HepG2 (cell line): ENCODE data around the gene CBFA2T2. TPM values are rescaled to one million over a fixed set of nuclear protein-coding genes. Genes with fewer than 3 reads are reported as not detected.
A peak's percentile ranks its signal among the peaks of the same experiment; 100 is the strongest.

ENCODE experiments used
- CBX5 ChIP-seq: sonication (generic); formaldehyde crosslinking; IDR thresholded peaks from 2 replicates; pipeline ENCODE4 v1.4.0; 2020; ENCODE audit warnings: missing genetic modification reagents, borderline replicate concordance
- EED ChIP-seq: sonication (generic); formaldehyde crosslinking; IDR thresholded peaks from 2 replicates; pipeline ENCODE4 v1.5.0; 2020; ENCODE audit warnings: mild to moderate bottlenecking, missing genetic modification reagents
- FOXM1 ChIP-seq: sonication (generic); formaldehyde crosslinking; IDR thresholded peaks from 2 replicates; pipeline ENCODE4 v1.5.0; 2020; ENCODE audit warnings: missing genetic modification reagents
- HMG20A ChIP-seq: IDR thresholded peaks from 2 replicates; pipeline ENCODE4 v1.6.1; 2016; ENCODE audit warnings: borderline replicate concordance
- KLF13 ChIP-seq: sonication (generic); formaldehyde crosslinking; IDR thresholded peaks from 2 replicates; pipeline ENCODE4 v1.4.0; 2020; ENCODE audit warnings: mild to moderate bottlenecking, missing genetic modification reagents
- PRDM15 ChIP-seq: sonication (generic); formaldehyde crosslinking; IDR thresholded peaks from 2 replicates; pipeline ENCODE4 v1.4.0; 2020; ENCODE audit warnings: missing genetic modification reagents
- RELA ChIP-seq: sonication (generic); formaldehyde crosslinking; IDR thresholded peaks from 2 replicates; pipeline ENCODE4 v1.4.0; 2020; ENCODE audit warnings: missing genetic modification reagents
- SRSF9 ChIP-seq: fragments of 200-400 bp; formaldehyde crosslinking; IDR thresholded peaks from 2 replicates; pipeline ENCODE4 v1.6.1; 2018; ENCODE audit warnings: borderline replicate concordance, mild to moderate bottlenecking, low read depth, low read length; ENCODE audit not compliant: insufficient read depth, poor library complexity, severe bottlenecking
- TOE1 ChIP-seq: sonication (generic); formaldehyde crosslinking; IDR thresholded peaks from 2 replicates; pipeline ENCODE4 v1.4.0; 2020; ENCODE audit warnings: mild to moderate bottlenecking, missing genetic modification reagents
- ZNF10 ChIP-seq: sonication (generic); formaldehyde crosslinking; IDR thresholded peaks from 2 replicates; pipeline ENCODE4 v1.4.0; 2020; ENCODE audit warnings: mild to moderate bottlenecking, low read depth, missing genetic modification reagents, borderline replicate concordance
- ZNF121 ChIP-seq: sonication (generic); formaldehyde crosslinking; IDR thresholded peaks from 2 replicates; pipeline ENCODE4 v1.5.0; 2020; ENCODE audit warnings: mild to moderate bottlenecking, missing genetic modification reagents
- ZNF326 ChIP-seq: sonication (generic); formaldehyde crosslinking; IDR thresholded peaks from 2 replicates; pipeline ENCODE4 v1.4.0; 2020; ENCODE audit warnings: missing genetic modification reagents, borderline replicate concordance
- ZNF501 ChIP-seq: sonication (generic); formaldehyde crosslinking; IDR thresholded peaks from 2 replicates; pipeline ENCODE4 v1.5.1; 2020; ENCODE audit warnings: mild to moderate bottlenecking, moderate library complexity, missing genetic modification reagents
- ZNF577 ChIP-seq: sonication (generic); formaldehyde crosslinking; IDR thresholded peaks from 2 replicates; pipeline ENCODE4 v1.4.0; 2020; ENCODE audit warnings: mild to moderate bottlenecking, low read depth, missing genetic modification reagents, borderline replicate concordance
- ZNF672 ChIP-seq: sonication (generic); formaldehyde crosslinking; IDR thresholded peaks from 2 replicates; pipeline ENCODE4 v1.8.1; 2022; ENCODE audit warnings: missing genetic modification reagents
- ZNF737 ChIP-seq: sonication (generic); formaldehyde crosslinking; IDR thresholded peaks from 2 replicates; pipeline ENCODE4 v1.5.0; 2020; ENCODE audit warnings: missing genetic modification reagents, mild to moderate bottlenecking, borderline replicate concordance
- polyA plus RNA-seq, 8 experiments: library from polyadenylated mRNA; depleted of rRNA in 3 of 8; stranded (reverse) in 7 of 8; unstranded in 1 of 8; fragments of >200 nt; fragmentation: Illumina TruSeq in 4 of 8; extraction: Trizol in 4 of 8; gene quantifications; 2 replicates each; pipeline versions ENCODE4 v1.2.1 to v1.2.3, GENCODE V29; 2011 to 2016; ENCODE audit warnings: low read depth in 4 of 8, missing spikeins in 1 of 8, mixed read lengths in 1 of 8; ENCODE audit not compliant: insufficient read depth in 1 of 8
- total RNA-seq, 5 experiments: library from RNA; depleted of rRNA; stranded (reverse); fragments of >200 nt; fragmentation: Illumina TruSeq; extraction: Trizol; gene quantifications; 2 replicates each; pipeline ENCODE4 v1.2.3, GENCODE V29; 2016; ENCODE audit warnings: low read depth in 1 of 5
- TF ChIP-seq, protein P1 (sequence below): sonication (generic); formaldehyde crosslinking; IDR thresholded peaks from 2 replicates; pipeline ENCODE4 v1.4.0; 2020; ENCODE audit warnings: missing genetic modification reagents, borderline replicate concordance
- TF ChIP-seq, protein P2 (sequence below): sonication (generic); formaldehyde crosslinking; IDR thresholded peaks from 2 replicates; pipeline ENCODE4 v1.4.0; 2020; ENCODE audit warnings: missing genetic modification reagents, low read depth, mild to moderate bottlenecking, borderline replicate concordance
- TF ChIP-seq, protein P3 (sequence below): sonication (generic); formaldehyde crosslinking; IDR thresholded peaks from 2 replicates; pipeline ENCODE4 v1.5.1; 2020; ENCODE audit warnings: mild to moderate bottlenecking, moderate library complexity, missing genetic modification reagents

CBFA2T2 gene
- total and polyA plus RNA-seq, 2 of the 13 experiments (the other 11 are each of a cell fraction or from before 2014, with no cell fraction given) = 6.3 to 21.2 TPM

- TF ChIP-seq, protein P1, sequence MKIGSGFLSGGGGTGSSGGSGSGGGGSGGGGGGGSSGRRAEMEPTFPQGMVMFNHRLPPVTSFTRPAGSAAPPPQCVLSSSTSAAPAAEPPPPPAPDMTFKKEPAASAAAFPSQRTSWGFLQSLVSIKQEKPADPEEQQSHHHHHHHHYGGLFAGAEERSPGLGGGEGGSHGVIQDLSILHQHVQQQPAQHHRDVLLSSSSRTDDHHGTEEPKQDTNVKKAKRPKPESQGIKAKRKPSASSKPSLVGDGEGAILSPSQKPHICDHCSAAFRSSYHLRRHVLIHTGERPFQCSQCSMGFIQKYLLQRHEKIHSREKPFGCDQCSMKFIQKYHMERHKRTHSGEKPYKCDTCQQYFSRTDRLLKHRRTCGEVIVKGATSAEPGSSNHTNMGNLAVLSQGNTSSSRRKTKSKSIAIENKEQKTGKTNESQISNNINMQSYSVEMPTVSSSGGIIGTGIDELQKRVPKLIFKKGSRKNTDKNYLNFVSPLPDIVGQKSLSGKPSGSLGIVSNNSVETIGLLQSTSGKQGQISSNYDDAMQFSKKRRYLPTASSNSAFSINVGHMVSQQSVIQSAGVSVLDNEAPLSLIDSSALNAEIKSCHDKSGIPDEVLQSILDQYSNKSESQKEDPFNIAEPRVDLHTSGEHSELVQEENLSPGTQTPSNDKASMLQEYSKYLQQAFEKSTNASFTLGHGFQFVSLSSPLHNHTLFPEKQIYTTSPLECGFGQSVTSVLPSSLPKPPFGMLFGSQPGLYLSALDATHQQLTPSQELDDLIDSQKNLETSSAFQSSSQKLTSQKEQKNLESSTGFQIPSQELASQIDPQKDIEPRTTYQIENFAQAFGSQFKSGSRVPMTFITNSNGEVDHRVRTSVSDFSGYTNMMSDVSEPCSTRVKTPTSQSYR (CRISPR knock-in tag) = 0 out of 2 replicates have a peak, but pooled peaks have one; percentile 27
- TF ChIP-seq ZNF737 (no peak), RELA (no peak), TOE1 (CRISPR knock-in tag) (no peak), SRSF9 (no peak), ZNF501 (no peak), HMG20A (CRISPR knock-in tag) (no peak), CBX5 (CRISPR knock-in tag) (no peak), EED (CRISPR knock-in tag) (no peak), PRDM15 (no peak), KLF13 (0 out of 2 replicates have a peak, but pooled peaks have one; percentile 38), ZNF672 (CRISPR knock-in tag) (no peak), ZNF121 (CRISPR knock-in tag) (no peak), FOXM1 (CRISPR knock-in tag) (no peak), ZNF10 (CRISPR knock-in tag) (no peak), ZNF326 (CRISPR knock-in tag) (no peak), ZNF577 (CRISPR knock-in tag) (no peak)
- TF ChIP-seq, protein P2, sequence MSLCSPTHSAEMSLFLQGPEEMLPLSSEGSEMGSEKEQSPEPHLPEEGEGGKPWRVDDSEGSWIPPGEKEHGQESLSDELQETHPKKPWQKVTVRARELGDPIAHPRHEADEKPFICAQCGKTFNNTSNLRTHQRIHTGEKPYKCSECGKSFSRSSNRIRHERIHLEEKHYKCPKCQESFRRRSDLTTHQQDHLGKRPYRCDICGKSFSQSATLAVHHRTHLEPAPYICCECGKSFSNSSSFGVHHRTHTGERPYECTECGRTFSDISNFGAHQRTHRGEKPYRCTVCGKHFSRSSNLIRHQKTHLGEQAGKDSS (CRISPR knock-in tag) = no peak
- TF ChIP-seq, protein P3, sequence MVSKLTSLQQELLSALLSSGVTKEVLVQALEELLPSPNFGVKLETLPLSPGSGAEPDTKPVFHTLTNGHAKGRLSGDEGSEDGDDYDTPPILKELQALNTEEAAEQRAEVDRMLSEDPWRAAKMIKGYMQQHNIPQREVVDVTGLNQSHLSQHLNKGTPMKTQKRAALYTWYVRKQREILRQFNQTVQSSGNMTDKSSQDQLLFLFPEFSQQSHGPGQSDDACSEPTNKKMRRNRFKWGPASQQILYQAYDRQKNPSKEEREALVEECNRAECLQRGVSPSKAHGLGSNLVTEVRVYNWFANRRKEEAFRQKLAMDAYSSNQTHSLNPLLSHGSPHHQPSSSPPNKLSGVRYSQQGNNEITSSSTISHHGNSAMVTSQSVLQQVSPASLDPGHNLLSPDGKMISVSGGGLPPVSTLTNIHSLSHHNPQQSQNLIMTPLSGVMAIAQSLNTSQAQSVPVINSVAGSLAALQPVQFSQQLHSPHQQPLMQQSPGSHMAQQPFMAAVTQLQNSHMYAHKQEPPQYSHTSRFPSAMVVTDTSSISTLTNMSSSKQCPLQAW (CRISPR knock-in tag) = no peak
Measured at GRCh38 chr20:33465481-33466302, 24.2 kb upstream of the CBFA2T2 start (continued).
